Neural cell (in vitro differentiated cells): Measurements from ENCODE around the gene DLX1. TPM values are rescaled to one million over a fixed set of nuclear protein-coding genes. Genes with fewer than 3 reads are reported as not detected.
A peak's percentile ranks its signal among the peaks of the same experiment; 100 is the strongest.

Experiments used
- H2AFZ ChIP-seq: fragments of 200-600, 300-800 bp; sonication (generic), shearing (Covaris generic); 2 replicates; pipeline ENCODE4 v1.6.0; 2014; ENCODE audit warnings: low read depth, mild to moderate bottlenecking, antibody characterized with exemption, low read length, moderate library complexity
- H3F3A ChIP-seq: fragments of 200-600 bp; shearing (Covaris generic); 2 replicates; pipeline ENCODE4 v1.6.1; 2016; ENCODE audit warnings: mild to moderate bottlenecking, moderate library complexity, mixed read lengths, antibody characterized with exemption, low read length; ENCODE audit not compliant: insufficient read depth, poor library complexity, severe bottlenecking
- H3K27ac ChIP-seq: fragments of 200-600, 300-800 bp; sonication (generic), shearing (Covaris generic); 2 replicates; pipeline ENCODE4 v1.5.1; 2014; ENCODE audit warnings: mild to moderate bottlenecking, low read length, moderate library complexity
- H3K27me3 ChIP-seq: fragments of 300-800, 200-600 bp; sonication (generic), shearing (Covaris generic); 2 replicates; pipeline ENCODE4 v1.6.0; 2014; ENCODE audit warnings: mild to moderate bottlenecking, low read depth, low read length, moderate library complexity; ENCODE audit not compliant: insufficient read depth
- H3K36me3 ChIP-seq: fragments of 300-800, 200-600 bp; sonication (generic), shearing (Covaris generic); 2 replicates; pipeline ENCODE4 v1.5.1; 2014; ENCODE audit warnings: mild to moderate bottlenecking, antibody characterized with exemption, low read length, moderate library complexity; ENCODE audit not compliant: insufficient read depth
- H3K4me2 ChIP-seq: fragments of 300-800, 200-600 bp; sonication (generic), shearing (Covaris generic); 2 replicates; pipeline ENCODE4 v1.6.0; 2014; ENCODE audit warnings: mild to moderate bottlenecking, low read length
- H3K4me3 ChIP-seq: fragments of 300-800, 200-600 bp; sonication (generic), shearing (Covaris generic); 2 replicates; pipeline ENCODE4 v1.5.1; 2014; ENCODE audit warnings: mild to moderate bottlenecking, low read length, moderate library complexity
- H3K79me2 ChIP-seq: fragments of 200-600 bp; shearing (Covaris generic); replicated peaks from 2 replicates; pipeline ENCODE4 v1.6.0; 2014; ENCODE audit warnings: mild to moderate bottlenecking, low read length, moderate library complexity; ENCODE audit not compliant: insufficient read depth
- H3K9ac ChIP-seq: fragments of 300-800, 200-600 bp; sonication (generic), shearing (Covaris generic); 2 replicates; pipeline ENCODE4 v1.6.1; 2016; ENCODE audit warnings: mild to moderate bottlenecking, low read length, mixed read lengths
- H3K9me2 ChIP-seq: fragments of 200-600 bp; shearing (Covaris generic); 2 replicates; pipeline ENCODE4 v1.6.1; 2016; ENCODE audit warnings: mild to moderate bottlenecking, low read length, mixed read lengths; ENCODE audit not compliant: insufficient read depth
- H3K9me3 ChIP-seq: fragments of 200-600, 300-800 bp; sonication (generic), shearing (Covaris generic); 2 replicates; pipeline ENCODE4 v1.6.1; 2016; ENCODE audit warnings: mild to moderate bottlenecking, mixed run types, low read length, moderate library complexity, mixed read lengths
- H4K20me1 ChIP-seq: fragments of 200-600 bp; shearing (Covaris generic); 2 replicates; pipeline ENCODE4 v1.6.1; 2016; ENCODE audit warnings: mild to moderate bottlenecking, mixed run types; ENCODE audit not compliant: insufficient read depth
- EP300 ChIP-seq: fragments of 450-650 bp; conservative IDR thresholded peaks from 2 replicates; pipeline ENCODE4 v1.6.1; 2014; ENCODE audit warnings: antibody characterized with exemption, mild to moderate bottlenecking, moderate library complexity; ENCODE audit not compliant: poor library complexity, severe bottlenecking
- EZH2 ChIP-seq: fragments of 200-600, 300-800 bp; shearing (Covaris generic), sonication (generic); IDR thresholded peaks from 2 replicates; pipeline ENCODE4 v1.6.1; 2014; ENCODE audit warnings: antibody characterized with exemption, low read length, borderline replicate concordance, mild to moderate bottlenecking; ENCODE audit not compliant: insufficient read depth, poor library complexity, severe bottlenecking
- MXI1 ChIP-seq: fragments of 450-650 bp; conservative IDR thresholded peaks from 2 replicates; pipeline ENCODE4 v1.6.1; 2014; ENCODE audit warnings: antibody characterized with exemption, mild to moderate bottlenecking; ENCODE audit not compliant: poor library complexity, severe bottlenecking
- POLR2AphosphoS5 ChIP-seq: IDR thresholded peaks from 2 replicates; pipeline ENCODE4 v1.6.1; 2012
- RAD21 ChIP-seq: fragments of 450-650 bp; conservative IDR thresholded peaks from 2 replicates; pipeline ENCODE4 v1.6.1; 2014; ENCODE audit warnings: antibody characterized with exemption, mild to moderate bottlenecking, moderate library complexity
- REST ChIP-seq: IDR thresholded peaks from 2 replicates; pipeline ENCODE4 v1.6.1; 2012; ENCODE audit warnings: borderline replicate concordance
- SMC3 ChIP-seq: fragments of 450-650 bp; conservative IDR thresholded peaks from 2 replicates; pipeline ENCODE4 v1.6.1; 2014; ENCODE audit warnings: antibody characterized with exemption, mild to moderate bottlenecking, moderate library complexity; ENCODE audit not compliant: poor library complexity
- TAF1 ChIP-seq: IDR thresholded peaks from 2 replicates; pipeline ENCODE4 v1.6.1; 2012; ENCODE audit warnings: low read depth
- polyA plus RNA-seq: library from polyadenylated mRNA; depleted of rRNA; stranded (reverse); fragments of >200 nt; gene quantifications from 2 replicates; pipeline ENCODE4 v1.2.3, GENCODE V29; 2014
- TF ChIP-seq, protein P1 (sequence below): fragments of 450-650 bp; IDR thresholded peaks from 2 replicates; pipeline ENCODE4 v1.5.1; 2014; ENCODE audit warnings: antibody characterized with exemption, mild to moderate bottlenecking, moderate library complexity; ENCODE audit not compliant: poor library complexity, severe bottlenecking

The DLX1 gene
- polyA plus RNA-seq, 1 donor from 2014 or later, result 67.3 TPM

DNA sequence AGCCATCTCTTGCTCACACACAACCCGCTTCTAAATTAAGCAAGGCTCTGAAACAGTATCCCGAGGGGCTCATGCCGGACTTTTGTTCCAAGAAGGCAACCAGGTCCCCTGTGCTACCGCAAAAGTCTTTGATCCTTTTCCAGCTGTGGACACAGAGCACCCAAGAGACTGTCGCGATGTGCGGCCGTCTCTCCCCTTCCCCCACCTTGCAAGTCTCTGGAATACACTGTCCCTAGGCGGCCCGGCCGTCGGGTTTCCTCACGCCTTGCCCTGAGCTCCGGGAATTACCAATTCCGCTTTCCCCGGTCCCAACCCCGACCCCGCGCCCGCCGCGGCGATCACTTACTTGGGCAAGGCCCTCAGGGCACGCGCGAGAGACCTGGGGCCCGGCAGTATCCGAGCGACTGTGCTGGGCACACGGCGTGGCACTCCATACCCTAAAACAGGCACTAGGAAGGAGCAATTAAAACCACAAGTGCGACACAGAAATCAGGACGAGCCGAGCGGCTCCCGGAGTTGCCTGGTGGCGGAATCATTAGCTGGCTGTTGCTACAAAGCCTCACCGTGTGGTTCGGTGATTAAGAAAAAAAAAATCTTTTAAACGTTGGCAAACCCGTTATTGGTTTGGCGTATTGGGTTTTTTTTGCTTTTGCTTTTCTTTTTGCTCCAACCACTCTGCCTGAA, 2.2 kb upstream of the DLX1 start:
- Histone ChIP-seq H3K27ac (peak overlapping the region; percentile 93), H3K4me3 (peak overlapping the region; percentile 85), H3K9me3 (peaks cover 4% of the 10 kb centered on the region), H3F3A (peaks cover 11% of the 10 kb centered on the region), H4K20me1 (no peaks in the 10 kb centered on the region), H2AFZ (no peak overlapping the region), H3K79me2 (peaks cover 90% of the 10 kb centered on the region), H3K4me2 (peak overlapping the region; percentile 60), H3K36me3 (no peaks in the 10 kb centered on the region), H3K9me2 (no peaks in the 10 kb centered on the region), H3K9ac (peak overlapping the region; percentile 92), H3K27me3 (peaks cover 46% of the 10 kb centered on the region)
- TF ChIP-seq EZH2 (no peak), POLR2AphosphoS5 (no peak), MXI1 (no peak), REST (peak; percentile 22), SMC3 (no peak), EP300 (no peak), TAF1 (peak; percentile 28), RAD21 (peak; percentile 5)
- TF ChIP-seq, protein P1, sequence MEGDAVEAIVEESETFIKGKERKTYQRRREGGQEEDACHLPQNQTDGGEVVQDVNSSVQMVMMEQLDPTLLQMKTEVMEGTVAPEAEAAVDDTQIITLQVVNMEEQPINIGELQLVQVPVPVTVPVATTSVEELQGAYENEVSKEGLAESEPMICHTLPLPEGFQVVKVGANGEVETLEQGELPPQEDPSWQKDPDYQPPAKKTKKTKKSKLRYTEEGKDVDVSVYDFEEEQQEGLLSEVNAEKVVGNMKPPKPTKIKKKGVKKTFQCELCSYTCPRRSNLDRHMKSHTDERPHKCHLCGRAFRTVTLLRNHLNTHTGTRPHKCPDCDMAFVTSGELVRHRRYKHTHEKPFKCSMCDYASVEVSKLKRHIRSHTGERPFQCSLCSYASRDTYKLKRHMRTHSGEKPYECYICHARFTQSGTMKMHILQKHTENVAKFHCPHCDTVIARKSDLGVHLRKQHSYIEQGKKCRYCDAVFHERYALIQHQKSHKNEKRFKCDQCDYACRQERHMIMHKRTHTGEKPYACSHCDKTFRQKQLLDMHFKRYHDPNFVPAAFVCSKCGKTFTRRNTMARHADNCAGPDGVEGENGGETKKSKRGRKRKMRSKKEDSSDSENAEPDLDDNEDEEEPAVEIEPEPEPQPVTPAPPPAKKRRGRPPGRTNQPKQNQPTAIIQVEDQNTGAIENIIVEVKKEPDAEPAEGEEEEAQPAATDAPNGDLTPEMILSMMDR, result no peak

GRCh38 chr2:172083628-172084394, 1.5 kb upstream of the DLX1 start:
- H3K4me3 ChIP-seq, result peak overlapping the region; percentile 85
- H3K27me3 ChIP-seq, result peaks cover 46% of the 10 kb centered on the region
- H3F3A ChIP-seq, result peaks cover 11% of the 10 kb centered on the region
- H3K36me3 ChIP-seq, result no peaks in the 10 kb centered on the region
- H3K27ac ChIP-seq, result peak overlapping the region; percentile 93
- no peak overlapping the region for H2AFZ ChIP-seq
- no peaks in the 10 kb centered on the region for H3K9me2 ChIP-seq
- H4K20me1 ChIP-seq, result no peaks in the 10 kb centered on the region
- peak; percentile 7 for TF ChIP-seq MXI1
- TF ChIP-seq RAD21, result no peak
- H3K4me2 ChIP-seq, result peak overlapping the region; percentile 60
- peaks cover 91% of the 10 kb centered on the region for H3K79me2 ChIP-seq
- peak overlapping the region; percentile 92 for H3K9ac ChIP-seq
- peaks cover 4% of the 10 kb centered on the region for H3K9me3 ChIP-seq
